ENCODE data around the gene KIFC3.

- no peak for TF ChIP-seq POLR2A (IDR thresholded peaks at IDR 0.05)
- TF ChIP-seq, protein P1, sequence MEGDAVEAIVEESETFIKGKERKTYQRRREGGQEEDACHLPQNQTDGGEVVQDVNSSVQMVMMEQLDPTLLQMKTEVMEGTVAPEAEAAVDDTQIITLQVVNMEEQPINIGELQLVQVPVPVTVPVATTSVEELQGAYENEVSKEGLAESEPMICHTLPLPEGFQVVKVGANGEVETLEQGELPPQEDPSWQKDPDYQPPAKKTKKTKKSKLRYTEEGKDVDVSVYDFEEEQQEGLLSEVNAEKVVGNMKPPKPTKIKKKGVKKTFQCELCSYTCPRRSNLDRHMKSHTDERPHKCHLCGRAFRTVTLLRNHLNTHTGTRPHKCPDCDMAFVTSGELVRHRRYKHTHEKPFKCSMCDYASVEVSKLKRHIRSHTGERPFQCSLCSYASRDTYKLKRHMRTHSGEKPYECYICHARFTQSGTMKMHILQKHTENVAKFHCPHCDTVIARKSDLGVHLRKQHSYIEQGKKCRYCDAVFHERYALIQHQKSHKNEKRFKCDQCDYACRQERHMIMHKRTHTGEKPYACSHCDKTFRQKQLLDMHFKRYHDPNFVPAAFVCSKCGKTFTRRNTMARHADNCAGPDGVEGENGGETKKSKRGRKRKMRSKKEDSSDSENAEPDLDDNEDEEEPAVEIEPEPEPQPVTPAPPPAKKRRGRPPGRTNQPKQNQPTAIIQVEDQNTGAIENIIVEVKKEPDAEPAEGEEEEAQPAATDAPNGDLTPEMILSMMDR (IDR thresholded peaks at IDR 0.05) = no peak
Measured at GRCh38 chr16:57807252-57807967, 5.1 kb upstream of the KIFC3 start.

All from breast epithelium (tissue), 3 donors.